GM18517 (cell line): ENCODE data around the gene MYPN.
"Not testable (repeated sequence)": the region's sequence is repeated elsewhere in the genome, so short reads cannot be mapped to it uniquely, and the experiment has no call there.

Experiments
- ATAC-seq: cut with Tn5 transposase; IDR thresholded peaks from one replicate; pipeline ENCODE4 v1.9.1; 2021; ENCODE audit warnings: mild to moderate bottlenecking, moderate library complexity; ENCODE audit not compliant: unreplicated experiment

MYPN gene, protein sequence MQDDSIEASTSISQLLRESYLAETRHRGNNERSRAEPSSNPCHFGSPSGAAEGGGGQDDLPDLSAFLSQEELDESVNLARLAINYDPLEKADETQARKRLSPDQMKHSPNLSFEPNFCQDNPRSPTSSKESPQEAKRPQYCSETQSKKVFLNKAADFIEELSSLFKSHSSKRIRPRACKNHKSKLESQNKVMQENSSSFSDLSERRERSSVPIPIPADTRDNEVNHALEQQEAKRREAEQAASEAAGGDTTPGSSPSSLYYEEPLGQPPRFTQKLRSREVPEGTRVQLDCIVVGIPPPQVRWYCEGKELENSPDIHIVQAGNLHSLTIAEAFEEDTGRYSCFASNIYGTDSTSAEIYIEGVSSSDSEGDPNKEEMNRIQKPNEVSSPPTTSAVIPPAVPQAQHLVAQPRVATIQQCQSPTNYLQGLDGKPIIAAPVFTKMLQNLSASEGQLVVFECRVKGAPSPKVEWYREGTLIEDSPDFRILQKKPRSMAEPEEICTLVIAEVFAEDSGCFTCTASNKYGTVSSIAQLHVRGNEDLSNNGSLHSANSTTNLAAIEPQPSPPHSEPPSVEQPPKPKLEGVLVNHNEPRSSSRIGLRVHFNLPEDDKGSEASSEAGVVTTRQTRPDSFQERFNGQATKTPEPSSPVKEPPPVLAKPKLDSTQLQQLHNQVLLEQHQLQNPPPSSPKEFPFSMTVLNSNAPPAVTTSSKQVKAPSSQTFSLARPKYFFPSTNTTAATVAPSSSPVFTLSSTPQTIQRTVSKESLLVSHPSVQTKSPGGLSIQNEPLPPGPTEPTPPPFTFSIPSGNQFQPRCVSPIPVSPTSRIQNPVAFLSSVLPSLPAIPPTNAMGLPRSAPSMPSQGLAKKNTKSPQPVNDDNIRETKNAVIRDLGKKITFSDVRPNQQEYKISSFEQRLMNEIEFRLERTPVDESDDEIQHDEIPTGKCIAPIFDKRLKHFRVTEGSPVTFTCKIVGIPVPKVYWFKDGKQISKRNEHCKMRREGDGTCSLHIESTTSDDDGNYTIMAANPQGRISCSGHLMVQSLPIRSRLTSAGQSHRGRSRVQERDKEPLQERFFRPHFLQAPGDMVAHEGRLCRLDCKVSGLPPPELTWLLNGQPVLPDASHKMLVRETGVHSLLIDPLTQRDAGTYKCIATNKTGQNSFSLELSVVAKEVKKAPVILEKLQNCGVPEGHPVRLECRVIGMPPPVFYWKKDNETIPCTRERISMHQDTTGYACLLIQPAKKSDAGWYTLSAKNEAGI (N-terminal part only)

DNA sequence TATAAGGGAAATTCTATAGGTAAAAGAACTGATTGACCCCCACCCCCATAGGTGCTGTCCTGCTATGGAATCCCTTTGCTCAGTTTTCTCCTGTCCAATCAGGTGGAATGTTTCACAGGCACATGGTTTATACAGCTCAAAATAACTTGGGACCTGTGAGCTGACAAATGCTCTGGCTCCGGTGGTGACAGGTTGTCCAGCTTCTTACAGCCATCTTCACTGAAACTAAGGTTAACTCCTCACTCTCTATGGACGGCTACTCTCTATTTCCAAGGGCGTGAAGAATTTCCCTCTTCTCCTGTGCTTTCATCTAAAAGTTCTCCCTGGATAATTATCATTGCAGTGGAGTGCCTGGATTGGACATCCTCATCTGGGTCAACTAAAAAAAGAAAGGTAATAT, at the start of gene MYPN:
TSS of gene MYPN (plus strand) at position 158 of the 400 bp plus-strand sequence. CDS start 11,951 bp downstream, outside the sequence.
- ATAC-seq = no peak

DNA sequence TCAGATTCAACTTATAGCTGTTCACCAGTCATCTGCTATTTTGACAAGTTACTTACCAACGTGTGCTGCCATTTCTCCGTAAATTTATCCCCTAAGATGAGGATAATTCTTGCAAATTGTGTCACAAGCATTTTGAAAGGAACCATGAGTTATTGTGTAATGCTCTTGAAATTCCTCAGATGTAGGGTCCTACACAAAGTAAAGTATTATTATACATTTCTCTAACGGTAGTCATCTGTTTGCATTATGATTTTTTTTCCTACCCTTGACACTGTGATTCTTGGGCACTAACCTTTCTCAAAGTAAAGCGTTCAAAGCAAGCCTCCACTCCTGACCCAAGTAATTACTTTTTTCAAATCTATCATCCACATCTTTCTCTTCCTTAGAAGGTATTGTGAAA, 42.3 kb upstream of the MYPN start:
- ATAC-seq = no peak

DNA sequence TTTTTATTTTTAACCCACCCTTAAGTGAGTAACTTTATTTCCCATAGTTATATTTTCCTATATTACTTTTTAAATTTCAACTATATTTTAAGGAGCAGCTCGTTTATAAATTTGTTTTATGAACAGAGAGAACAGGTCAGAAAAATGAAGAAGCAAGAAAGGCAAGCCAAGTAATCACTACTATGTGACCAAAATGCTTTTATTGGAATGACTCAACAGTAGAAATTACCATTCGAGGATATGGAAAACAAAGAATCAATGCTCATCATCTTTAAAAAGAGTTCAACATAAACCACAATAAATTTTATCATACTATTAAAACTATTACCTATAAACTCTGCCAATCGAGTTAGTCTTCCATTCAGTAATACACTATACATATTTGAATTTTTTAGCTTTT, 41.8 kb upstream of the MYPN start:
- ATAC-seq = no peak

DNA sequence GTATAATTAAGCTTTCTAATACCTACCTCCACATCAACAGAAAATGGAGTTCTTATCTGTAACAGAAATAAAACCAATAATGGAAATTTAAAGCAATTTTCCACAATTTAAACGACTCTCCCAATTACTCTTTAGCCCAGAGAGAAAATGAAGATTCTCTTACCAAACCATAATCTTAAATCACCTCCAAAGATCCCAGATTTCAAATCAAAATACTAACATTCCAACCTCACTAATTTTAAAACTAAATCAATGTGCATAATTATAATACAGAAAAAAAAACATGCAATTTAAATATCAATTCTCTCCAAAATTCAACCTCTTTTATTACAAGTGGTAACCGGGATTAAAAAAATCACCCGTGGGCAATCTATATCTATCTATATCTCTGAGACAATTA, 35.7 kb upstream of the MYPN start:
- ATAC-seq = no peak

DNA sequence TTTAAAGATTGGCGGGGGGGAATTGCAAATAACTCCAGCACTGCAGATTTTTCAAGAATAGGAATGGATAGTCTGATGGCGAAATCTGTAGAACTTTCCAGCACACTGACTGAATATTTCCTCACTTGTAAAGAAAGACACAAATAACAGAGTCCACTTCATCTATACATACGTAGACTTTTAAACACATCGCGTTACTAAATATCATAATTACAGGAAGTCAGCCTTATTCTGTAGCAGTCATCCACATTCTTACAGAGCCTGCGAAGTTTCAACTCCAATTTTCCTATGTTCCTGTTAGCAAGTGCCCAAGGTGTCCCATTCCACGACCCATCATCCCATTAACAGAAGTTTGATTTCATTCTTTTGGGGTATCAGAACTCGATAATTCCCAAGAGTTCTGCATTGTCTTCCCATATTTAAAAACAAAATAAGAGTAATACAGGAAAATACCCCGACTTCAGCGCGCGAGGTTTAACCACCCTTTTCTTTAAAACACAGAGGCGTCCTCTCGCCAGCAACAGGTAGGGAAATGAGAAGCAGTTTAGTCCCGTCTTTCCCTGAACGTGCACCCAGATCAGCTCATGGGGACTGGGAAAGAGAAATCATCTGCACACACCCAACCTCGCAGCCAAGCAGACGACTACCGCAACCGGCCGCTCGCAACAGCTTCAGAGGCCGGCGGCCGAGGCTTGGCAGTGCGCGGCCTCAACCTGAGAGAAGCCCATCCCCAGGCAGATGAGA, 35.1 kb upstream of the MYPN start:
- ATAC-seq = no peak

DNA sequence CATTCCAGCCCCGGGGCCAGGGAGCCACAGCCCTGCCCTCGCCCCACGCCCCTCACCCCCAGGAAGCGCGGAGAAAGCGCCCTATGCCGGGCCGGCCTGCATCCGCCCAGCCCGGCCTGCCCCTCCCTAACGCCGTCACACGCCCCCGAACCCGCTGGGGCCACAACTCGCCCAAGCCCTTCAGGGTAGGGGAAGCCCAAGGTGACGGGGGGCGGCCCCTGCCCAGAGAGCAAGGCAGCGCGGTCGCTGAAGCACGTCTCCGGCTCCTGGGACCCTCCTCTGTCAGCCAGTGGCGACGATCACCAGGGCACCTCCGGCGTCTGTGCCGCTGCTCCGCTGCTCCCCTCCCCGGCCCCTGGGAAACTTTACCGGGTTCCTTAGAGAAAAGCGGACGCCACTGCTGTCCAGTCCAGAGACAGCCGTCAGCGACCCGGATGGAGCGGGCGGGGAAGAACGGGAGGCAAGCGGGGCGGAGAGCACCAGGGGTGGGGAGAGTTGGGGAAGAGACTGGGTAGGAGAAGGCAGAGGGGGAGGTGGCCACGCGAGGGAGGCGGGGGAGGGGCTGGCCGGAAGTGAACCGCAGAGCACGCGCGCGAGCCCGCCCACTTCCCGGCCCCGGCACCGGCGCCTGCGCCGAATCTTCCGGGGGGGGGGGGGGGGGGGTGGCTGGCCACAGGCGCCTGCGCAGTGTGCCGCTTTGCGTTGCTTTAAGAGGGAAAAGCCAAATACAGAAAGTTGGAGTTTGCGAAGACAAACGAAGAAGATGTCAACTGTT, 34.3 kb upstream of the MYPN start, which contains the start of gene HERC4:
TSS of gene HERC4 (minus strand) at position 509 of the 775 bp plus-strand sequence. CDS start 2,175 bp downstream, outside the sequence.
- ATAC-seq = peak; percentile 88

DNA sequence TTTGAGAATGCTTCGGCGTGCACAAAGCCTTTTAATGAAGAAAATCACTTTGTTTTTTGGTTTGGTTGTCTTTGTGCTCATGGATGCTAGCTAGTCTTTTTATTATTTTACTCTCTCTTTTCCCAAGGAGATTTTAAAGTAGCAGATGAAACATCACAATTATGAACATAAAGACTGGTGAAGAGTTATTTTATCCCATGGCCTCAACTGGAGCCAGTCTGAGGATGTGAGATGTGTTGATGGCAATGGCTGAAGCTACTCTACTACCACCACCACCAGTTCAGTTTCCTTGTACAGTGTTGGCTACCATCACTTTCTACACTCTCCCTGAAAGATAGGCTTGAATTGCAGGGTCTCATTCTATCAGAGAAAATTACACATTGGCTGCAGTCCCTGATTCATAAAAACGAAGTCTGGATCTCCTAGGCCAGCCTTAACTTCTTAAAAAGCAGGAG, 33.7 kb upstream of the MYPN start:
- ATAC-seq = no peak

DNA sequence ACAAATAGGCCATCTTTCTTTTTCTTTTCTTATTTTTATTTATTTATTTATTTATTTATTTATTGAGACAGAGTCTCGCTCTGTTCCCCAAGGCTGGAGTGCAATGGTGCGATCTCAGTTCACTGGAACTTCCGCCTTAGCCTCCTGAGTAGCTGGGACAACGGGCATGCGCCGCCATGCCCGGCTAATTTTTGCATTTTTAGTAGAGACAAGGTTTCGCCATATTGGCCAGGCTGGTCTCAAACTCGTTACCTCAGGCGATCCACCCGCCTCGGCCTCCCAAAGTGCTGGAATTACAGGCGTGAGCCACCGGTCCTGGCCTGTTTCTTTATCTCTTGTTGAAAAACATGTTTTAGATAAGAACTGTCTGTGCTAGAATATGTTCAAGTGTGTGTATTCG, 33.2 kb upstream of the MYPN start:
- not testable (repeated sequence) for ATAC-seq

DNA sequence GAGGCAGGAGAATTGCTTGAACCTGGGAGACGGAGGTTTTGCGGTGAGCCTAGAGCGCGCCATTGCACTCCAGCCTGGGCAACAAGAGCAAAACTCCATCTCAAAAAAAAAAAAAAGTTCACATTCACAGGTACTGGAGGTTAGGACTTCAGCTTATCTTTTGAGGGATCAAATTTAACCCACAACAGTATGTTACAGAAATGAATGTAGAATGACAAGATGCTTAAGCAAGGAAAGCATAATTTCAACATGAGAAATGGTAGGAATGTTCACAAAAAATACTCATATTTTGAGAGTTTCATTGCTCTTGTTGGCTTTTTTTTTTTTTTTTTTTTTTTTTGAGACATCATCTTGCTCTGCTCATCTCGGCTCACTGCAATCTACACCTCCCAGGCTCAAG, 32.3 kb upstream of the MYPN start:
- no peak for ATAC-seq

DNA sequence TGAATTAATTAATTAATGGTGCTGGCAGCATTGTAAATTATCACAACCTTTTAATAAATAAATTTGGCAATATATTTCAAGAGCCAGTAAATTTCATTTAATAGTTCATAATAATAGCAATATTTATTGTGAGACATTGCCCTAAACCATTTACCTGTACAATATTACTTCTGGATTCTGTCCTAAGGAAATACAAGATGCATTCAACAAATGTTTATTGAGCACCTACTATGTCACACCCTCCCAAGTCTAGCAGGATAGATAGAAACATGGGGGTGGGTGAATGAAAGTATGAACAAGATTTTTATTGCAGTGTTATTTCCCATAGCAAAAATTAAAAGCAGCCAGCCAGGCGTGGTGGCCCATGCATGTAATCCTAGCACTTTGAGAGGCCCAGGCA, 29.9 kb upstream of the MYPN start:
- no peak for ATAC-seq

DNA sequence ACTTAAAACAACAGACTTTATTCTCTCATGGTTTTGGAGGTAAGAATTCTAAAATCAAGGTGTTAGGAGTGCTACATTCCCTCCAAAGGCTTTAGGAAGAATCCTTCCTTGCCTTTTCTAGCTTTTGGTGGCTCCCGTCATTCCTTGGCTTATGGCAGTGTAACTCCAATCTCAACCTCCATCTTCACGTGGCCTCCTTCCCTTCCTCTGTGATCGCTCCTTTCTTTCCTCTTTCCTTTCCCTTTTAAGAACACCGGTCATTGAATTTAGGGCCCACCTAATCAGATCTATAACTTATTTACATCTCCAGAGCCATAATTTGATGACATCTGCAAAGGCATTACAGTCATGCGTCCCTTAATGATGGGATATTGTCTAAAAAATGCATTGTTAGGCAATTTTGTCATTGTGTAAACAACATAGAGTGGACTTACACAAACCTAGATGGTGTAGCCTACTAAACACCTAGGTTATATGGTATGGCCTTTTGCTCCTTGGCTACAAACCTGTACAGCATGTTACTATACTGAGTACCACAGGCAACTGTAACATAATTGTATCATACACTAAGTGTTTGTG, 28.3 kb upstream of the MYPN start:
- no peak for ATAC-seq

DNA sequence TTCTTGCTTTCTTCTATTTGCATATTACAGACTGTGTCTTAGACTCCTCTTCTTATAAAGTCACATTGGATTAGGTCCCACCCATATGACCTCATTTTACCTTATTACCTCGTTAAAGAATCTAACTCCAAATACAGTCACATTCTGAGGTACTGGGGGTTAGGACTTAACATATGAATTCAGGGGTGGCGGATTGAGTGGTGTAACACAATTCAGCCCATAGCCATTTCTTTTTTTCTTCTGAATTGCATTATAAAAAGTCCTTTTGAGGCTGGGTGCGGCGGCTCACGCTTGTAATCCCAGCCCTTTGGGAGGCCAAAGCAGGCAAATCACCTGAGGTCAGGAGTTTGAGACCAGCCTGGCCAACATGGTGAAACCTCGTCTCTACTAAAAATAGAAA, 27.4 kb upstream of the MYPN start:
- no peak for ATAC-seq

DNA sequence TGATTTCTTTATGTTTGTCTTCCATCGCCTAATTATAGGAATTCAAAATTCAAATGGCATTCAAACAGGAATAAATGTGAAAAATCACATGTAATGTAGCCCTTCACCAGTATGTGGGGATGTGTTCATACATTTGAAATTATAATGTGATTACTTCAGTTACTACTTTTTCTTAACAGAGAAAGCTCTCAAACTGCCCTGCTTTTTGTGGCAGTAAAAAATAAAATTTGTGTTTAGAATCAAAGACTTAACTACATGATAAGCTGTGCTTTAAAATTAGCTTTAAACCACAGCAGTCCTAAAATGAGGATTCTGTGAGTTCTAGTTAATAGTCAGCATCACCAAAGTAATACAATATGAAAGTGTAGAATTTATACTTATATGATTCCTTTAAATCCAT, 26.4 kb upstream of the MYPN start:
- no peak for ATAC-seq

DNA sequence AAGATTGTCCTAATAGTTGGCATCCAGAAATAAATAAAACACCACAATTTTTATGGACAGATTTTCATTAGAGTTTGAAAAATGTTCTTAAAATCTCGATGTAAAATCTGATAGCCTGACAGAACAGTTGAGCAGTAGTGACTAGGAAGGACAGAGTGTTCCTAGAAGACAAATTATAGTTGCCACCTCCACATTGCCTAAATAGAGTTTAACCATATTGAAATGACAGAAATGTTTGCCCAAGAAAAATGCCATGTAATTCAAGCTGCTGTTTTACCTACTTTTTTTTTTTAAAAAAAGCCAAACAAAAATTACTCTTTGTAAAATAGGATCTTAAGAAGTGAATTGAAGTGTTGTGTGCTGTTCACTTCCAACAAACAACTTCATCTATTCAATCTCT, 25.3 kb upstream of the MYPN start:
- ATAC-seq = no peak

DNA sequence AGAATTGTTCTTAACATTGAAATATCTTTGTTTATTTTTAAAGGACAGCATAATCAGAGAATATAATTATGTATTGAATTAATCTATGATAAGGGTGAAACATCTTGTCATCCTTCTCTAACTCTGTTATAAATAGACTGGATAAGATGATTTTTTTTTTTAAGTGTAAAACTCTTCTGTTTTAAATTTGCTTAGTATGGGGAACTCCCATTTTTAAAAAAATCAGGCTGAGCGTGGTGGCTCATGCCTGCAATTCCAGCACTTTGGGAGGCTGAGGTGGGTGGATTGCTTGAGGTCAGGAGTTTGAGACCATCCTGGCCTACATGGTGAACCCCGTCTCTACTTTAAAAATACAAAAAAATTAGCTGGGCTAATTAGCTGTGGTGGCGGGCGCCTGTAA, 24.8 kb upstream of the MYPN start:
- ATAC-seq = no peak

DNA sequence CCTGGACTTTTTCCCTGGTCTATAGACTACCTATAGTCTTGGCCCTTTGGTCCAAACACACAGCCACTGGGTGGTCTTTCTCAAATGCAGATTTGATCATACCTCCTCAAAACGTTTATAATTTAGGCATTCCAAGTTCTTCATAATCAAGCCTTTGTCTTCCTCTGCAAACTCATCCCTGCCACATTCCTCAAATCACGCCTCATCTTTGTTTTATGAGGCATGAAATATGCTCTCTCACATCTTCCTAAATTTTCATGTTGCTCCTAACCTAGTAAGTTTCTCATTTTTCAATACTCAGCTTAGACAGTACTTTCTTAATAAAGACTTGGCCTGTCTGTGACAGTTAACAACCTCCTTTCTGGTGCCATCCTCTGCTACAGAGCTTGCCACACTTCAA, 23.3 kb upstream of the MYPN start:
- ATAC-seq = no peak

DNA sequence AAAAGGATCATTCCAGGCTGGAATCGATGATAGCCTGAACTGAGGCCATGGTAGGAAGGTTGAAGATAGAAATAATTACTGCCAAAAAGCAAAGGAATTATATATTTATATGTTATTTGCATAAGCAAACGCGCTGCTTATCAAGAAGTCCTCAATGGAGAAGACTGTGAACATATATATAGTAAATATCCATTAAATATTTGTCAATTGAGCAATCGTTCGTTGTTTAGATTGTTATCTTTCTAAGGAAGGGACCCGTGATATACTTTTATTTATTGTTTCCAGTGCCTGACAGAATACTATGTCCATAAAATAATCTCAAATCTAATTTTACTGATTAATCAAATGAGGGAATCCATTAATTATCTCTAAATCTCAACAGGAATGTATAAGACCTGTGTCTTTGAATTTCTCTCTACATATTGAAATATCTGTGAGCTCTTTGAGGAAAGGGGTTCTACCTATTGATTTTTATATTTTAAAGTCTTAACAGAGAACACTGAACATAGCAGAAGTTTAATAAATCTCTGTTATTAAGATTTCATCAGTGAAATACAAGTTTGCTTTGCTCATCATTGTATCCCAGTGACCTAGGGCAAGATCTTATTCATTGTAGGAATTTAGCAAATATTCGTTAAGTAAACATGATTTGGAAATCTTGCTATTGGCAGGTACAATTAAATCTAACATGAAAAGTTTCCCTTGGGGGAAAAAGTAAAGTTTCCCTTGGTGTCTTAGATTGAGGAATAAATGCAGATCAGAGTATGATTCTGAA, 22.2 kb upstream of the MYPN start:
- no peak for ATAC-seq

DNA sequence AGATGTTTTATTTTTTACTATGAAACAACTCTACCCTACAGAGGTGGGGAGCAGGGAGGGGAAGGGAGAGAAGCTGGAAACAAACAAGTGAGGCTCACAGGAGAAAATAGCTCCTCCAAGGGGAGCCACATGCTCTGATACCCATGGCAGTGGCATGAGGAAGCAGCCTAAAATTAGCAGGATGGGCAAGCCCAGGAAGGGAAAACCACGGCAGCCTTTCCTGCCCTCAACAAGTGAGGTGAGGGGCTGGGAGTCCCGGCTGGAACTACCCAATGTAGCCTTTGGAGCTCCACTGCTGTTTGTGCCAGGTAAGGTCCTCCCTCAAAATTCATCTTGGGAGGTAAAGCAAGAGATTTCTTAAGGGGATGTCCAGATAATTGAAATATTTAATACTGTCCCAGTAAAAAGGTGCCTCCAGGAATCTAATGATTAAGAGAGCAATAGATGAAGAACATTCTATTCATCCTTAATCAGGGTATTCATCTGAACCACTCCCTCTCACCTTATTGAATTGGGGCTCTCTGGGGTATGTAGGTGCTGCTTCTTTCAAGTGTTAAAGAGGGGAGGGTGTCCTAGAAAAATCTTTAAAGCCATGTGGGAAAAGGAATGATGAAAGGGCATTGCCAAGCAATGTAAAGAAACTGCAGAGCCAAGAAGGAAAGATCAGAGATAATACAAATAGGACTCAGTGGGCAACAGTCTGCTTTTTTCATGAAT, 21.4 kb upstream of the MYPN start:
- ATAC-seq = no peak
